Right atrium auricular region (tissue), 2 donors: ENCODE measurements around the gene LFNG. TPM values are rescaled to one million over a fixed set of nuclear protein-coding genes. Genes with fewer than 3 reads are reported as not detected.

Experiments
- DNase-seq: peaks from one replicate; pipeline ENCODE4 v3.0.0-alpha.2; 2019; ENCODE audit warnings: low spot score
- H3K27ac ChIP-seq, 2 donors: fragments of 200-600 bp; sonication (generic); 1 replicate in 1 of 2; 2 replicates in 1 of 2; pipeline ENCODE4 v1.5.1; 2016 to 2019
- H3K27me3 ChIP-seq, 2 donors: fragments of 200-600 bp; sonication (generic); one replicate each; pipeline versions ENCODE4 v1.5.1 to v1.6.0; 2017 to 2019
- H3K36me3 ChIP-seq: fragments of 200-600 bp; sonication (generic); one replicate; pipeline ENCODE4 v1.5.1; 2016
- H3K4me1 ChIP-seq, 2 donors: fragments of 200-600 bp; sonication (generic); one replicate each; pipeline versions ENCODE4 v1.5.1 to v1.6.0; 2017 to 2019
- H3K4me3 ChIP-seq, 2 donors: fragments of 200-600 bp; sonication (generic); 1 replicate in 1 of 2; 2 replicates in 1 of 2; pipeline ENCODE4 v1.5.1; 2017 to 2019; ENCODE audit warnings: mild to moderate bottlenecking in 1 of 2, moderate library complexity in 1 of 2
- H3K9me3 ChIP-seq, 2 donors: fragments of 200-600 bp; sonication (generic); one replicate each; pipeline ENCODE4 v1.5.1; 2019
- CTCF ChIP-seq, 2 donors: fragments of 200-600 bp; sonication (generic); IDR thresholded peaks; one replicate each; pipeline ENCODE4 v1.5.1; 2019; ENCODE audit warnings: antibody characterized with exemption in 2 of 2
- total RNA-seq, 2 donors: library from RNA; depleted of rRNA; stranded (reverse); fragments of >200 nt; gene quantifications; one replicate each; pipeline ENCODE4 v1.1.0, GENCODE V29; 2016

The LFNG gene
- total RNA-seq, 2 donors from 2014 or later = 3.8 to 4.3 TPM

- peaks cover 24% of the 10 kb centered on the region for H3K36me3 ChIP-seq
- H3K4me3 ChIP-seq = no peak overlapping the region
- no peaks in the 10 kb centered on the region for H3K27me3 ChIP-seq
- H3K9me3 ChIP-seq = no peaks in the 10 kb centered on the region
- no peak for TF ChIP-seq CTCF (IDR thresholded peaks at IDR 0.05)
- H3K27ac ChIP-seq = no peak overlapping the region
- no peak for DNase-seq
- peaks cover 0 to 14% of the 10 kb centered on the region in 2 donors for H3K4me1 ChIP-seq
These were observed 50.4 kb downstream of the LFNG start for GRCh38 chr7:2570021-2570420.

- no peaks in the 10 kb centered on the region for H3K27me3 ChIP-seq
- H3K36me3 ChIP-seq = peaks cover 24% of the 10 kb centered on the region
- H3K4me1 ChIP-seq = peaks cover 0 to 14% of the 10 kb centered on the region in 2 donors
- no peak for TF ChIP-seq CTCF (IDR thresholded peaks at IDR 0.05)
- no peak overlapping the region for H3K27ac ChIP-seq
- DNase-seq = no peak
- H3K4me3 ChIP-seq = no peak overlapping the region
- no peaks in the 10 kb centered on the region for H3K9me3 ChIP-seq
These were observed 51.8 kb downstream of the LFNG start for GRCh38 chr7:2571409-2571808.

- DNase-seq = no peak
- peaks cover 24% of the 10 kb centered on the region for H3K36me3 ChIP-seq
- no peak for TF ChIP-seq CTCF (IDR thresholded peaks at IDR 0.05)
- H3K4me3 ChIP-seq = no peak overlapping the region
- H3K27ac ChIP-seq = no peak overlapping the region
- H3K9me3 ChIP-seq = no peaks in the 10 kb centered on the region
- H3K4me1 ChIP-seq = peaks cover 0 to 6% of the 10 kb centered on the region in 2 donors
- no peaks in the 10 kb centered on the region for H3K27me3 ChIP-seq
These were observed 52.7 kb downstream of the LFNG start for GRCh38 chr7:2572101-2572842.

- H3K36me3 ChIP-seq = peaks cover 31% of the 10 kb centered on the region
- no peaks in the 10 kb centered on the region for H3K4me1 ChIP-seq
- H3K27ac ChIP-seq = no peak overlapping the region
- no peaks in the 10 kb centered on the region for H3K9me3 ChIP-seq
- no peak overlapping the region for H3K4me3 ChIP-seq
- H3K27me3 ChIP-seq = no peaks in the 10 kb centered on the region
- TF ChIP-seq CTCF (IDR thresholded peaks at IDR 0.05) = no peak
- DNase-seq = no peak
These were observed 54.2 kb downstream of the LFNG start for GRCh38 chr7:2573761-2574160.

- Histone ChIP-seq H3K4me1 (no peaks in the 10 kb centered on the region), H3K36me3 (peaks cover 31% of the 10 kb centered on the region), H3K27me3 (no peaks in the 10 kb centered on the region), H3K9me3 (no peaks in the 10 kb centered on the region), H3K27ac (no peak overlapping the region), H3K4me3 (no peak overlapping the region)
- no peak for DNase-seq
- TF ChIP-seq CTCF (IDR thresholded peaks at IDR 0.05) = no peak
These were observed 55.6 kb downstream of the LFNG start for GRCh38 chr7:2575046-2575732.
